Right lobe of liver (tissue), 6 donors: Measurements from ENCODE around the gene GALNT13. TPM values are rescaled to one million over a fixed set of nuclear protein-coding genes. Genes with fewer than 3 reads are reported as not detected.

Experiments used
- ATAC-seq, 4 donors: fragments of 200-7000 bp; cut with Tn5 transposase; one replicate each; pipeline ENCODE4 v1.9.1; 2020; ENCODE audit warnings: mild to moderate bottlenecking in 4 of 4, moderate library complexity in 4 of 4
- DNase-seq, 3 donors: peaks; one replicate each; pipeline ENCODE4 v3.0.0-alpha.2; 2020
- H3K27ac ChIP-seq, 3 donors: fragments of 200-600 bp; one replicate each; pipeline ENCODE4 v1.8.0; 2022
- H3K27me3 ChIP-seq, 2 donors: fragments of 200-600 bp; one replicate each; pipeline ENCODE4 v1.8.0; 2022
- H3K36me3 ChIP-seq, 4 donors: fragments of 200-600 bp; sonication (generic) in 1 of 4; one replicate each; pipeline versions ENCODE4 v1.5.1 to v1.8.0; 2017 to 2022; ENCODE audit warnings: control low read depth in 1 of 4
- H3K4me1 ChIP-seq, 4 donors: fragments of 200-600 bp; sonication (generic) in 1 of 4; one replicate each; pipeline versions ENCODE4 v1.5.1 to v1.8.0; 2017 to 2022; ENCODE audit warnings: control low read depth in 1 of 4
- H3K4me3 ChIP-seq, 3 donors: fragments of 200-600 bp; one replicate each; pipeline ENCODE4 v1.8.0; 2022
- H3K9me3 ChIP-seq, 4 donors: fragments of 200-600 bp; sonication (generic) in 1 of 4; one replicate each; pipeline versions ENCODE4 v1.5.1 to v1.8.0; 2017 to 2022; ENCODE audit warnings: control low read depth in 1 of 4
- POLR2A ChIP-seq: fragments of 450-650 bp; IDR thresholded peaks from one replicate; pipeline ENCODE4 v1.6.1; 2017; ENCODE audit warnings: antibody characterized with exemption, mild to moderate bottlenecking
- WGBS: methylation state at CpG from one replicate; pipeline ENCODE4 v1.1.6; 2018; ENCODE audit warnings: low coverage, low lambda C conversion rate; ENCODE audit not compliant: insufficient coverage; ENCODE audit errors: missing lambda C conversion rate; 5-methylcytosine and 5-hydroxymethylcytosine counted together
- intact Hi-C, 2 donors: fragments of 100-400 bp; cut with DNase I; formaldehyde crosslinking; loops; one replicate each; pipeline versions ENCODE4 v1.11.2 to v1.14.1; 2022
- total RNA-seq, 6 experiments: library from RNA; depleted of rRNA in 2 of 6; stranded (reverse); fragments of >200 nt in 2 of 6; fragmentation: NEBNext Ultra II Directional in 3 of 6; extraction: Animal tissue kit (Norgen Biotek cat#: 25700) in 3 of 6; gene quantifications; one replicate each; pipeline versions ENCODE4 v1.1.0 to v1.2.4, GENCODE V29; 2016 to 2023
- TF ChIP-seq, protein P1 (sequence below), 4 donors: fragments of 200-600 bp in 3 of 4; fragments of 450-650 bp in 1 of 4; IDR thresholded peaks; one replicate each; pipeline versions ENCODE4 v1.5.1 to v1.8.0; 2016 to 2022; ENCODE audit warnings: antibody characterized with exemption in 4 of 4, mild to moderate bottlenecking in 2 of 4
- donor health status: DM: no; HTN: yes; CAD: no.
- donor health status: DM: no; HTN: no; CAD: no.
- donor health status: DM: no; HTN: no; CAD: no.
- donor health status: DM: no; HTN: yes; CAD: no.
- donor health status: DM: no; HTN: yes; CAD: no.

The GALNT13 gene
- total RNA-seq, 6 experiments from 2014 or later: not detected

DNA sequence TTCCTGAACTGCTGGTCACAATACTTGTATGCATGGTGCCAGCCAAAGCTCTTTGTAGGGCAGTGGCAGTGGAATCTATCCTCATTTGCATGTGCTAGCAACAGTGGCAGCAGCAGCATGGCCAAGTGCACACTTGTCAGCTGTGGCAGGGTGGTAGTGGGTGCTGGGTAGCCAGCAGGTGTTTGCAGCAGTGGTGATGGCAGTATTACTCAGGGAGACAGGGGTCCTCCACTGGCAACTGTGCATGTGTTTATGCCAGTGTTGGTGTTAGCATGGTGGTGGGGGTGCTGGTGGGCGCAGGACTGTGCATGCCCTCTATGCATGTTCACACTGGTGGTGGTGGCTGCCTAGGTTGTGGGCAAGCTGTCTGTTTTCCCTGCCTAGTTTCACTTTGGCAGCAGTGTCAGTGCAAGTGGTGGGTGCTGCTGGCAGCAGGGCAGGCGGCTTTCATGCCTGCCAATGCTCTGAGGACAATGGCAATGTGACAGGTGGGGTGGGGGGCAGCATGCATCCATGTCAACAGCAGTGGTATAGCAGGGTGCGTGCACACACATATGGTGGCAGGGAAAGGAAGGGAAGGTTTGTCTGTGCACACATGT lies 41.2 kb downstream of the GALNT13 start:
- intact Hi-C loops: no loop called here
- no peaks in the 10 kb centered on the region for H3K4me1 ChIP-seq
- no peaks in the 10 kb centered on the region for H3K27me3 ChIP-seq
- TF ChIP-seq POLR2A: no peak
- TF ChIP-seq, protein P1, sequence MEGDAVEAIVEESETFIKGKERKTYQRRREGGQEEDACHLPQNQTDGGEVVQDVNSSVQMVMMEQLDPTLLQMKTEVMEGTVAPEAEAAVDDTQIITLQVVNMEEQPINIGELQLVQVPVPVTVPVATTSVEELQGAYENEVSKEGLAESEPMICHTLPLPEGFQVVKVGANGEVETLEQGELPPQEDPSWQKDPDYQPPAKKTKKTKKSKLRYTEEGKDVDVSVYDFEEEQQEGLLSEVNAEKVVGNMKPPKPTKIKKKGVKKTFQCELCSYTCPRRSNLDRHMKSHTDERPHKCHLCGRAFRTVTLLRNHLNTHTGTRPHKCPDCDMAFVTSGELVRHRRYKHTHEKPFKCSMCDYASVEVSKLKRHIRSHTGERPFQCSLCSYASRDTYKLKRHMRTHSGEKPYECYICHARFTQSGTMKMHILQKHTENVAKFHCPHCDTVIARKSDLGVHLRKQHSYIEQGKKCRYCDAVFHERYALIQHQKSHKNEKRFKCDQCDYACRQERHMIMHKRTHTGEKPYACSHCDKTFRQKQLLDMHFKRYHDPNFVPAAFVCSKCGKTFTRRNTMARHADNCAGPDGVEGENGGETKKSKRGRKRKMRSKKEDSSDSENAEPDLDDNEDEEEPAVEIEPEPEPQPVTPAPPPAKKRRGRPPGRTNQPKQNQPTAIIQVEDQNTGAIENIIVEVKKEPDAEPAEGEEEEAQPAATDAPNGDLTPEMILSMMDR (IDR thresholded peaks at IDR 0.05): no peak
- H3K9me3 ChIP-seq: no peaks in the 10 kb centered on the region
- no peak for DNase-seq
- 40% methylated on average over 1 of the region's 3 CpGs for WGBS
- no peaks in the 10 kb centered on the region for H3K36me3 ChIP-seq
- no peak overlapping the region for H3K27ac ChIP-seq
- peak in 1 of 4 donors; percentile 19 for ATAC-seq
- no peak overlapping the region for H3K4me3 ChIP-seq

DNA sequence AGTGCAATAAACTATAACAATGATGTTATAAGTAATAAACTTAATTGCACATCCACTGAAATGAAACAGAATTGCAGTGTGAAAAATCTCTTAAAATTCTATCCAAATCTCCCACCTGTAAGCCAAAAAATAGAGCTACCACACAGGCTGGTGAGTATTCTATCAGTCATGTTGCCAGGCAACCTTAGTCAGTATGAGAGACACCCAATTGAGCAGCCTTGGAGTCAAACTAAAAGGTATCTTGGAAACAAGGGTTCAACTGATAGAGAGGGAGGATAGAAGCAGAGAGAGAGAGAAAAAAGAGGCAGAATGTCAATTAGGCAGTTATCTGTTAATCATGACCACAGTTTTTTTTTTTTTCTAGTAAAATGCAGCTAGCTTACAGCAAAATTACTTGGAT lies 45.8 kb downstream of the GALNT13 start:
- intact Hi-C loops: no loop called here
- no peaks in the 10 kb centered on the region for H3K4me1 ChIP-seq
- no peaks in the 10 kb centered on the region for H3K9me3 ChIP-seq
- H3K36me3 ChIP-seq: no peaks in the 10 kb centered on the region
- no peak overlapping the region for H3K27ac ChIP-seq
- ATAC-seq (no peak), DNase-seq (no peak)
- H3K27me3 ChIP-seq: no peaks in the 10 kb centered on the region
- TF ChIP-seq POLR2A: no peak
- TF ChIP-seq, protein P1 (IDR thresholded peaks at IDR 0.05): no peak
- H3K4me3 ChIP-seq: no peak overlapping the region

DNA sequence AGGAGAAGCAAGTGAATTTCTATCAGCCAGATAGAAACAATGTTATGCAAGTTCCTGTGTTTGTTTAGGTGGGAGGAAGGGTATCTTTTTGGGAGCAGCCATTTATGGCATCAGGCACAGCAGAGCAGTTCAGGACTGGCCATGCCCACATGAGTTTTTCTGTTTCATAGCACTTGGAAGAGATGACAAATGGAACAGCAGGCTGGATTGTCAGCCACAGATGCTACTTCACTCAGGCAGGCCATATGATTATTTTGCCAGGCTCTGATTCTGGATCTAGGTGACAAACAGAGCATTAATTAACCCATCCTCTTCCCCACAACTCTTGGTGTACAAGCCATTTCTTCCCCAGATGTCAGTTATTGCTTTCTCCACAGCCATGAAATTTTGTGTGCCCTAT lies 63.8 kb downstream of the GALNT13 start:
- H3K36me3 ChIP-seq: no peaks in the 10 kb centered on the region
- H3K4me3 ChIP-seq: no peak overlapping the region
- H3K9me3 ChIP-seq: no peaks in the 10 kb centered on the region
- no peak overlapping the region for H3K27ac ChIP-seq
- ATAC-seq (no peak), DNase-seq (no peak)
- no peaks in the 10 kb centered on the region for H3K4me1 ChIP-seq
- intact Hi-C loops: no loop called here
- H3K27me3 ChIP-seq: no peaks in the 10 kb centered on the region
- TF ChIP-seq, protein P1 (IDR thresholded peaks at IDR 0.05): no peak
- no peak for TF ChIP-seq POLR2A

DNA sequence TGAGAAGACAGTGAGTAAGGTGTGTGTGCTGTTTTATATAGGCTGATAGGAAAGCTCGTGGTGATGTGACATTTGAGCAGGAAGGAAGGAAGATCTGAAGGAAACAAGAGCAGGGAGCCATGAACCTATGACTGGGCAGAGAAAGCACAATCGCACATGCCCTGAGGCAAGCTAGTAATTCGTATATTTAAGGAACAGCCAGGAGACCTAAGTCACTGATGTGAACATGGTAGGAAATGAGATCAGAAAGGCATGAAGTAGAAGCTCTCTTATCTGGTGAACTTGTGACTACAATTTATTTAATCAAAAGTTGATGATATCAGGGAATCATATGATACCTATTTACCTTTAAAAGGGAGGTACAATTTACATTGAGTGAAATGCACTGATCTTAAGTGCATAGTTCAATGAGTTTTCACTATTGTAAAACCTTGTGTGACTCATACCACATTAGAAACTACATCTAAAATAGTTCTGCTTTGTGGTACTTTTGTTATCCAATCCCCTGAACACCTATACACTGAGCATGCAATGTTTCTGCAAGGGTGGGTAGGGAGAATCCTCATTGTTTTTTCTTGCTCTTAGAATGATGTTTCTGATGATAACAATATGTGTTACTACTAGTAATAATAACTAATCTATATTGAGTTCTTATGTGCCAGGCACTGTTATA lies 67.5 kb downstream of the GALNT13 start:
- Histone ChIP-seq H3K27ac (no peak overlapping the region), H3K9me3 (no peaks in the 10 kb centered on the region), H3K4me1 (no peaks in the 10 kb centered on the region), H3K36me3 (no peaks in the 10 kb centered on the region), H3K27me3 (no peaks in the 10 kb centered on the region), H3K4me3 (no peak overlapping the region)
- 34% methylated on average over 3 of the region's 3 CpGs for WGBS
- DNase-seq (no peak), ATAC-seq (no peak)
- intact Hi-C loops: no loop called here
- TF ChIP-seq, protein P1 (IDR thresholded peaks at IDR 0.05): no peak
- TF ChIP-seq POLR2A: no peak
